Stimulated activated CD8-positive, alpha-beta memory T cell treated with anti-CD3 and anti-CD28 coated beads, Interleukin-4, amount 100 ng/mL, for 4 hours (primary cell): ENCODE measurements around the gene PLCG2.
"Not testable (repeated sequence)": the region's sequence is repeated elsewhere in the genome, so short reads cannot be mapped to it uniquely, and the experiment has no call there.

Experiments
- DNase-seq, 2 donors: peaks; one replicate each; pipeline ENCODE4 v3.0.0-alpha.2; 2020; ENCODE audit warnings: low read depth in 2 of 2, low spot score in 1 of 2

PLCG2 gene

DNA sequence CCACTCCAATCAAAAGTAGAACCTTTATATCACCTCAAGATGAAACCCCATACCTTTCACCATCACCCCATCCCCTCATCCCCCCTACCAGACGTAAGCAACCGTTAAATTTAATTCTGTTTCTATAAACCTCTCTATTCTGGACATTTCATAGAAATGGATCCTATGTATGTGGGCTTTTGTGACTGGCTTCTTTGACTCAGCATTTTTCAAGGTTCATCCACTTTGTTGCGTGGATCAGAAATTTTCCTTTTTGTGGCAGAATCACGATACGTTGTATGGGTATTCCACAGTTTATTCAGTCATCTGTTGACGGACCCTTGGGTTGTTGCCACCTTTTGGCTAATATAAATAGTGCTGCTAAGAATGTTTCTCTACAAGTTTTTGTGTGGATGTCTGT, 8.6 kb downstream of the PLCG2 start:
- DNase-seq = no peak

DNA sequence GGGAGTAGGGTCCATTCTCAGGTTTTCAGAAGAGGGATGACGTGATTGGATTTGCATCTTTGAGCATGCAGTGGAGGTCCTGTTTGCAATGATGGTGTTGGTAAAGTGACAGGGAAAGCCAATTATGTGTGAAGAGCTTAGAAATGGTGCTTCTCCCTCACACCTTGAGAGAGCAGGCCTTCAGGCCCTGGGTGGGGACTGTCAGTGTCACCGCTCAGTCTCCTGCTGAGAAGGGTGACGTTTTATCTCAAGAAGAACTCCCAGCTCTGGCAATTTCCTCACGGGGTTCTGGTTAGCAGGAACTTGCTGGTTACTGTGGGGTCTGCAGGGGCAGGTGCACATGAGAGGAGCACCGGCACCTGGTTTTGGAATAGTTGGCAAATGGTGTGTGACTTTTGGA, 11.2 kb downstream of the PLCG2 start:
- DNase-seq = no peak

DNA sequence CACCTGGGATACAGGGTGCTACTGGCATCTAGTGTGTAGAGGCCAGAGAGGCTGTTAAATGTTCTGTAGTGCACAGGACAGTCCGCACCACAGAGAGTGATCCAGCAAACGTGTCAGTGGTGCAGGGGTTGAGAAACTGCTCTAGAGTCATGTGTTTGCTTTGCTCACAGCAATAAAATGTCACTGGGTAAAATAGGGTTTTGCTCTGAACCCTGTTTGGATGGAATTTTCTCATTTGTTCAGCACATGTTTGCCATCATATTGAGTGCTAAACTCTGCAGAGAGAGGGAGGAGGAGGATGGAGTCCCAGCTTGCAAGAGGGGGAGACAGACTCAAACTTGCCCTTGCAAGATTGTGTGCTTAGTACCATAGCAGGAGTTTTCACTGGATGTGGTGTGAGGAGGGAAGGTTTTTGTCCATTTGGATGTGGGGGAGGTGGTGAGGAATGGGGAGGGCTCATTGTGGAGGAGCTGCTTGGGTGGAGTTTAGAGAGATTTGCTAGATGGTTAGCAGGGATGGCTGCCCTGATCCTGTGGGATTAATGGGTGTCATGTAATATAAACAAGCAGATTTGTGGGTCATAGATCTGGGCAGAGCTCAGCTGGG, 11.8 kb downstream of the PLCG2 start:
- DNase-seq = no peak

DNA sequence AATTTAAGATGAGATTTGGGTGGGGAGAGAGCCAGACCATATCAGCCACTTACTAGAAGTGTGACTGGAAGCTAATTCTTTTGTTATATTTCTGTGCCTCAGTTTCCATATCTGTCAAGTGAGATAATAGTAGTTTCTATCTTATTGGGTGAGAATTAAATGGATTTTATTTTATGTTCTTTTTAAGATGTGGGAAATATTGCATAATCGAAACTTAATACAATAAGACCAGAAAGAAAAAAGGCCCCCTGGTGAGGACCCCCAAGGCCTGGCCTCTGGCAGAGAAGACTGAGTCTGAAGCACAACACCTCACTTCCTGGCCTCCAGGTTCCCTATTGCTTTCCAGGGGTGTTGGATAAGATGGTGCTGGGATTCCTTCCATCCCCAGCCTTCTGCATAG, 13.7 kb downstream of the PLCG2 start:
- DNase-seq = no peak

DNA sequence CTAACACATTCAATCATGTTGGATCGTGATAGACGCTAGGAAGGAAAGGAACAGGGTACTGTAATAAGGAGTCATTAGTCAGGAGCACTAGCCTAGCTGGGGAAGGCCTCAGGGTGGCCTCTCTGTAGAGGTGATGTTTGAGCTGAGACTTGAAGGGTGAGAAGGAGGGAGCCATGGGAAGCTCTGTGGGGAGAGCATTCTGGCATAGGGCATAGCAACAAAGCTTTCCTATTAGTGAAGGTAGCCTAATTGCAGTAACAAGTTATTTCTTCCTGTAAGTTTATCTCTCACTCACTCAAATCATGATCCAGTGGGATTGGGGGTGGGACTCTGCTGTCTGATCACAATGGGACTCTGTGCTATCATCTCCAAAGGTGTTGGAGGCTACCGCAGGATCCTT, 16.1 kb downstream of the PLCG2 start:
- no peak for DNase-seq

DNA sequence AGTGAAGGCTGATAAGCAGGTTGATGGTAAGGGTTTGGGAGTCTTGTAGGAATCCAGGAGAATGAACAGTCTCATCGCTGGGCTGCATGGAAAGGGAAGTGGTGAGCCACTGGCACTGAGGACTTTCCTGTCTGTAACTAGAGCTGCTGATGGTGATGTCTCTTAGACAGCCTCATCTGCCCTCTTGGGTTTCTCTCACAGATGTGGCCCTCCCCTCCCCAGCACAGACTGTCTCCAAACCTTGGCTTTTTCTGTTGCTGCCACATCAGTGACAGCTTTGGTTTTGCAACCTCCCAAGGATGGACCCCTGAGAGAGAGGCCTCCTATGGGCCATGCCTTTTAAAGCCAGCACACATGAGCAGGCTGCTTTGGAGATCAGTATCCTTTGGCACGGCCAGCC, 16.9 kb downstream of the PLCG2 start:
- no peak for DNase-seq

DNA sequence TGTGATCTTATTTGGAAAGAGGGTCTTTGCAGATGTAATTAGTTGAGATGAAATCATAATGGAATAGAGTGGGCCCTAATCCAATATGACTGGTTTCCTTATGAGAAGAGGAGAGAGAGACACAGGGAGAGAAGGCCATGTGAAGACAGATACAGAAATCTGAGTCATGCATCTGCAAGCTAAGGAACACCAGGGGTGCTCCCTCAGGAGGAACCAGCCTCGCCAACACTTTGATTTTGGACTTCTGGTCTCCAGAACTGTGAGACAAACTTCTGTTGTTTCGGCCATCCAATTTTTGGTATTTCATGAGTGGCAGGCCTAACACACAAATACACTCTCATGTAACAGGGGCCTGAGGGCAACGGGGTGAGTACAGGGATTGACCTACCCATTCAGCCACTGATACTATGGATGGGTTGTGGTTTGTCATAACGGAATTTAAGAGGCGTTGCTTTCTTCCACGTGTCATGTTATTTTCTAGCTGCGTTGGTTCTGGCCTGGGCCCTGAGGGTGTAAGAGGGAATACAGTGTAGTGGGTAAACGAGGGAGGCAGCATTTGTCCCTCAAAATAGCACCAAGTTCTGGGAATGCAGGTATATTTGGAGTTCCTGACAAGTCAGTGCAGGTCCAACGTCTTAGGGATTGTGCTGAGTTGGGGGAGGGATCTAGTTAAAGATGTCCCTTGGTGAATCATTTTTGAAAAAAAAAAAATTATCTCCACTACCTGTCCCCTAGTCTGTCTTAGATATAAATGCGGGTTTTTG, 17.7 kb downstream of the PLCG2 start:
- no peak for DNase-seq

DNA sequence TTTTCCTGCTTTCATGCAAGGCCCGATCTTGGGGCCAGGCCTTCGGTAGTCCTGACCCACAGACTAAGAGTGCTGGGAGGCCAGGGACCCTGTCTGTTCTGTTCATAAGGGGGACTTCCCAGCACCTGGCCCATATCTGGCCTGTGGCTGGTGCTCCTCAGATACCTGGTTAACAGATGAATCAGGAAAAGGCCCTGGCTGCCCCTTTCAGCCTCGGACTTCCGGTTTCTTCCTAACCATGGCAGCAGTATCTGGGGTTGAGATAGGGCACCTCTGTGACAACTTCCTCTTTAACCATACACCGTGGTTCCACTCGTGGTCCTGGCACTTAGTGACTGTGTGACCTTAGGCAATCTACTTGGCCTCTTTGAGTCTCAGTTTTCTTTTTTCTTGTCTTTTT, 18.4 kb downstream of the PLCG2 start:
- DNase-seq = no peak

DNA sequence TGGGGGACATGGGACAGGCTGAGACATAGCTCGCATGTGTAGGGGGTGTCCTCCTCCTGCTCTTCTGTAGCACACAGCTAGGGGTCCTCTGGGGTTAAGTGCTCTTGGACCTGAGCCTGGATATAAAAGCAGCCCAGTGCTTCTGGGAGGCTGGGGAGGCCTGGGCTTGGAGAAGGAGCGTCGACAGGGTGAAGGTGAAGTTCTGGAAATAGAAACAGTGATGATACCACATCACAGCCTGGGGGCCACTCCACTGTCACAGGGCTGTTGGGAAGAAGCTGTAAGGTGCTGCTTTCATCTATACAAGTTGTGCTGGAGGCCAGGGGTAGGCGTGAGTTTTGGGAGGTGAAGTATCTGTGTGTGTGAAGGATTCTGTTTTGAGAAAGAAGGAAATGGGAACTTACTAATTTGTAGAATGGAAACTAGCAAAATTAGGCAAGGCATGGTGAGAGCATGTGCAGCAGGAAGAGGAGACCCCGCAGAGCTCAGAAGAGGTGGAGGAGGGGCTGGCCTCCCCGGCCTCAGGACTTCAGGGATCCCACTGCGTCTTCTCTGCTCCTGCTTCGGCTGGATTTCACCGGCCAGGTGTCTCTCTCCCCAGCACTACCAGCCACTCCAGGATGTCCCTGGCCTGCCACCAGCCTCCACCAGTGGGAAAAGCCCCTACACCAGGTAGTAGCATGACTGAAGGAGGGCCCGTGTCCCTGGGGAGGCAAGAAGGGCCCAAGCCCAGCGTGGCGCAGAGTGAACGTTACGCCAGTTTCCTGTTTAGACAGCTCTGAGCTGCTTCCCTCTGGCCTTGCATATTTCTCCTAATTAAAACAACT, 19.4 kb downstream of the PLCG2 start:
- DNase-seq = no peak

DNA sequence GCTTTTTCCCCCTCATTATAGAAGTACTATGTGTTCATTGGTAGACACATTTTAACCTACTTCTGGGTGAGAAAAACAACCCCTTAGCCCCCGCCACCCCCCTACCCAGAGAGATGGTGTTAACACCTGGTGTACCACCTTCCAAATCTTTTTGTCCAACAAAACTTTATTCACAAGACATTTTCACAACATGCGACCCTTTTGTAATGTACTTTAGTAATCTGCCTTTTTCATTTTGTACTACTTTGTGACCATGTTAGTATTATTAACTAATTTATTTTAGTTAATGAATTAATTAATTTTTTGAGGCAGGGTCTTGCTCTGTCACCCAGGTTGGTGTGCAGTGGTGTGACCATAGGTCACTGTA, 20.0 kb downstream of the PLCG2 start:
- no peak for DNase-seq

DNA sequence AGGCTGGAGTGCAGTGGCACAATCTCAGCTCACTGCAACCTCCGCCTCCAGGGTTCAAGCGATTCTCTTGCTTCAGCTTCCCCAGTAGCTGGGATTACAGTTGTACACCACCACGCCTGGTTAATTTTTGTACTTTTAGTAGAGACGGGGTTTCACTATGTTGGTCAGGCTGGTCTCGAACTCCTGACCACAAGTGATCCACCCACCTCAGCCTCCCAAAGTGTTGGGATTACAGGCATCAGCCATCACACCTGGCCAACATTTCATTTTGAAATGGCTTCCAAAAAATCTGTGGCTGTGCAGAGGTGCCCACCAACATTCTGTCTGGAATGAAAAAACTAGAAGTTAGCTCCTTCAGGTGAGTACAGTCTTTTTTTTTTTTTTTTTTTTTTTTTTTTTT, 22.6 kb downstream of the PLCG2 start:
- not testable (repeated sequence) for DNase-seq

DNA sequence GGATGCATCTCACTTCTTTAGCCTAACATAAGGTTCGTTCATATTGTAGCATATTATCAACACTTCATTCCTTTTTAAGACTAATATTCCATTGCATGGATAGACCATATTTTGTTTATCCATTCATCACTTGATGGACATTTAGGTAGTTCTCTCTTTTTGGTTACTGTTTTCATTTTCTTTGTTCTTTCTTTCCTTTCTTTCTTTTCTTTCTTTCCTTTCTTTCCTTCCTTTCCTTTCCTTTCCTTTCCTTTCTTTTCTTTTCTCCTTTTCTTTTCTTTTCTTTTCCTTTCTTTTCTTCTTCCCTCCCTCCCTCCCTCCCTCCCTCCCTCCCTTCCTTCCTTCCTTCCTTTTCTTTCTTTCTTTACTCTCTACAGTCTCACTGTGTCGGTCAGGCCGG, 24.2 kb downstream of the PLCG2 start:
- DNase-seq = no peak

DNA sequence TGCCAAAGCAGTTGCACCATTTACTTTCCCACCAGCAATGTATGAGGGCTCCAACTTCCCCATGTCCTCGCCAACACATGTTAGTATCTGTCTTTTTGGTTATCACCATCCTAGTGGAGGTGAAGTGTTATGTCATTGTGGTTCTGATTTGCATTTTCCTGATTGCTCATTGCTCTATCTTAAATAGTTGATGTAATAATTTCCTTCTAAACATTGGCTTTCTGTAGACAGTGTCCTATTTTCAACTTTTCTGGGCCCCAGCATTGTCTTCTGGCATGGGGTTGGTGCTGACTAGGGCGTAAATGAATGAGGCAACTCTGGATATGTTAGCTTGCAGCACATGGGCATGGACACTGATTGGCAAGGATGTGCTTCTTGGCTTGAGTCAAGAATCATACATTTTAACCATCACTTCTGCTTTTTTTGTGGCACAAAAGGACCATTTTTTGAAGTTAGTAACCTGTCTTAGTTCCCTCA, 25.1 kb downstream of the PLCG2 start:
- no peak for DNase-seq

DNA sequence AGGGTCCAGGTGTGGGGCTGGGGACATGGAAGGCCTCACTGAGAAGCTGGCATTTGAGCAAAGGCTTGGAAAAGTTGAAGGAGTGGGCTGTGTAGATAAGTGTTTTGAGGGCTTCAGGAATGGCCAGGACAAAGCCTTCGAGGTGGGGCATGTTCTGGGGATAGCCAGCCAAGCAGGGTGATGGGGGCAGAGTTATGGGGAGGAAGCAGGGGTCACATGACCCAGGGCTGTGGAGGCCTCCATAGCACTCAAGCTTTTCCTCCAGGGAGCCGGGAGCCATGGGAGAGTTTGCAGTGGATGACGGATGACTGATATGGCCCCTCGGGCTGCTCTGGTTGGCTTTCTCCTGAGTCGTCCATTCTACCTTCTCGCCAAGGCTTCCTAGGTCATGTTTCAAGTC, 27.6 kb downstream of the PLCG2 start:
- no peak for DNase-seq

DNA sequence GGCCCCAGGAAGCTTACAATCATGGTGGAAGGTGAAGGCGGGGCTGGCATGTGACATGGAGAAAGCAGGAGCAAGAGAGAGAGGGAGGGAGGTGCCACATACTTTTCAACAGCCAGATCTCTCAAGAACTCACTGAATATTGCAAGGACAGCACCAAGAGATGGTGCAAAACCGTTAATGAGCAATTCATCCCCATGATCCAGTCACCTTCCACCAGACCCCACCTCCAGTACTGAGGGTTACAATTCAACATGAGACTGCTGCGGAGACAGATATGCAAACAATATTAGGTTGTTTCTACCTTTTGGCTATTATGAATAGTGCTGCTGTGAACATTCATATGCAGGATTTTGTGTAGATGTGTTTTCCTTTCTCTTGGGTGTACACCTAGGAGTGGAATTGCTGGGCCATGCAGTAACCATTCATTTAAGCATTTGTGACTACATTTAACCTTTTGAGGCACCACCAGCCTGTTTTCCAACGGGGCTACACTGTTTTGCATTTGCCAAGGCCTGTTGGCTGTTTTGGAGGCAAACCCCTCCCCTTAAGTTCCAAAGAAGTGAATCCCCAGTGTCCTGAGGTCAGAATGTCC, 28.8 kb downstream of the PLCG2 start:
- no peak for DNase-seq

DNA sequence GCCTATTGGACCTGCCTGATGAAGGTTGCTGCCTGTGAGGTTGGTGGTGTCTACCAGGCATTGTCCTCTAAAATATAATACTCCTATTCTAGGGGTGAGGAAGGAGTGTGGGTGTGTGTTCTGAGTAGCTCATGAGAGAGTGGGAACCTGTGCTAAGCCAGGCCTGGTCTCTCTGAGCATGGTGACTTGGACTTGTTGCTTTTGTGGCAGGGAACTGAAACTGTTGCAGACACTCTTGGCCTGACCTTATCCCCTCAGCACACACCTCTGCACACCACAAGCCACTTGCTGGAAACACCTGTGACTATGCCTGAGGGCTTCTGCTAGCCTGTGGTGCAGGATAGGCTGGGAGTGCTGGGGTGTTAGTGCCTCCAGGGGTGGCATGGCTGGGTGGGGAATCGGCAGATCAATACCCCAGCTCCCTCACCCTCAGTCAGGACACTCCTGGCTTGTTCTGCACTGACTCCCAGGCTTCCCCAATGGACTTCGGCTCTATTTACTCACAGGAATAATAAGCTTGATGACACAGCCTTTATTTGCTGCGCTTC, 29.9 kb downstream of the PLCG2 start:
- no peak for DNase-seq

DNA sequence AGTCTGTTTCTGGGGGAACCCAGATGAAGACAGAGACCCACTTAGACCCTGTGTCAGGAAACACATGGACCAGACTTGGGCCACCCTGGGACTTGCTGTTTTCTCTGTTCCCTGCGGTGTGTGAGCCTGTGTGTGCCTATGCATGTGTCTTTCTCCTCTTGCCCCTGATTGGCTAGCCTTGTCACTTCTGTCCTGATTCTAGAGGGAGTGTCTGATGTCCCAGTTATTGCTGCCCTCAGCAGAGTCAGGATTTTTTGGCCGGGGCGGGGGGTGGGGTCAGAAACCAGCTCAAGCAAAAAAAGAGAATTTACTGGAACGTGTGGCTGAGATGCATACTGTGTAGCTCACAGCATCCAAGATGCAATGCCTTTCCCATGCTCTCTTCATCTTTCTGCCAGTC, 30.5 kb downstream of the PLCG2 start:
- DNase-seq = no peak

DNA sequence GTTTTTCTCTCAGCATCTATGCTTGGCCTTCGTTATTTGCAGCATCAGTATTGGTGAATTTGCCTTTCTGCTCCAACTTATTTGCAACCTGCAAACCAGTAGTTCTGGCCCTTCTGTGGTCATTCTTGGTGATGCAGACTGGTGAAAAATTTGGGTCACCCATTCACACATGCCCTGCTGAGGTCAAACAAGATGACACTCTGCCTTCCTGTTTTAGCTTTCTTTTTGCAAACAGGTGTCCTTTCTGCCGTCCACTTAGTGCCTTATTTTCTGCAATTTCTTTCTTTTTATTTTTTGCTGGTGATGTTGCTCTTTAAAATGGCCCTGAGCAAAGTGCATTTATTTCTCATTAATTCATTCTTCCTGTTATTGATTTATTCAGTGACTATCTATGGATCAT, 31.3 kb downstream of the PLCG2 start:
- no peak for DNase-seq

DNA sequence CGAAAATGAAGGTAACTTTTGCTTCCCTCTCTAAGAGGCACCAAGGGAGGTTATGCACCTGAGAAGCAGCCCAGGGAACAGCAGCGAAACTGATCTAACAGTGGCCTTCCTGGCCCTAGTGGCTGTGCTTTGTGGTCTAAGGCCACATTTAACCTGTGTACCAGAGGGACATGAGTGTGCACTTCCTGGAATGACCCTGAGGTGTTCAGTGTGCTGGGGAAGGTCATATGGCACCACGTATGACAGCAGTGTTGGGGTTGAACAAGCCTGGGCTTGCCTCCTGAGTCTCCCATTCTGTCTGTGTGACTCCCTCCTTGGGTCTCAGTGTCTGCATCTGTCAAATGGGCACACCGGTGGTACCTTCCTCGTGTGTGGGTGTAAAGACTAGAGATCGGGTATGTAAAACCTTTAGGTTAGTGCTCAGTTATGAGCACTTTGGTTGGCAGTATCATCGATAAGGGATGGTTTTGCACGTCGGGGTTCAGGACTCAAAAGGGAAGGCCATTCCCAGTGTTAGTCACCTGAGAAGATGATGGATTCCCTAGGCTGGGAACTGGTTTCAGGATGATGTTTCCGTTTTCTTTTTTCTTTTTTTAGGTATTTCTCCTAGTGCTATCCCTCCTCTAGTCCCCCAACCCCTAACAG, 31.9 kb downstream of the PLCG2 start:
- DNase-seq = no peak

DNA sequence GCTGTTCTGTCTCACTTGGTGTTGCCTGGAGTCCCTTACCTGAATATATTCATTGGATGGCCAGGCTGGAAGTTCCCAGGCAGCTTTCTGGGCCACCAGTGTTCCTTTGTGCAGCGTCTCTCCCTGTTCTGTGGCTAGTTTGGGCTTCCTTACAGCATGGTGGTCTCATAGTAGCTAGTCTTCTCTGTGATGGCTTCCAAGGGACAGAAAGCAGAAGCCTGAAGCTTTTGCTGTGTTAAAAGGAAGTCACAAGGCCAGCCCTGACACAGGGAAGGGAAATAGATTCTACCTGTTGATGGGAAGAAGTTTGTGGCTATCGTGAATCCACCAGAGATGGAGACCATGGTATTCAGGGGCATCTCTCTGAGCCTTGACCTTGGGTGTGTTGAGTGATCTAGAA, 34.6 kb downstream of the PLCG2 start:
- DNase-seq = no peak
